H1 (cell line): ENCODE results near the gene AGBL1. TPM values are rescaled to one million over a fixed set of nuclear protein-coding genes. Genes with fewer than 3 reads are reported as not detected.

Experiments used
- CTCF ChIA-PET: fragments of 300-600 bp; sonication (Branson Sonifier 250); formaldehyde crosslinking; loops from one replicate; lab custom pipeline; 2021; ENCODE audit not compliant: partially characterized antibody; lab: Charles Lee
- POLR2A ChIA-PET: fragments of 300-600 bp; sonication (Branson Sonifier 250); formaldehyde crosslinking; loops from one replicate; lab custom pipeline; 2021; ENCODE audit warnings: inconsistent platforms; ENCODE audit not compliant: partially characterized antibody; lab: Charles Lee
- DNase-seq, 2 experiments: peaks; one replicate each; pipeline versions ENCODE4 v3.0.0 to v3.0.0-alpha.2; 2010 to 2022; ENCODE audit warnings: low spot score in 2 of 2, low read depth in 1 of 2, mixed read lengths in 1 of 2
- FAIRE-seq: peaks from 2 replicates; lab custom pipeline; 2011; peaks lifted over from hg19 to GRCh38; lab: Jason Lieb, UNC
- H2AFZ ChIP-seq: 2 replicates; pipeline ENCODE4 v1.8.1; 2012; ENCODE audit warnings: low read length, inconsistent platforms
- H2AK5ac ChIP-seq: 2 replicates; pipeline ENCODE4 v1.6.1; 2013; ENCODE audit warnings: low read depth, low read length
- H2BK120ac ChIP-seq: replicated peaks from 2 replicates; pipeline ENCODE3; 2013; ENCODE audit warnings: low read depth, low read length, inconsistent platforms
- H2BK12ac ChIP-seq: 2 replicates; pipeline ENCODE4 v1.6.1; 2013; ENCODE audit warnings: low read depth, low read length
- H2BK15ac ChIP-seq: 2 replicates; pipeline ENCODE4 v1.6.1; 2013; ENCODE audit warnings: low read length
- H2BK20ac ChIP-seq: 2 replicates; pipeline ENCODE4 v1.6.1; 2013; ENCODE audit warnings: low read length
- H2BK5ac ChIP-seq: 2 replicates; pipeline ENCODE4 v1.6.1; 2013; ENCODE audit warnings: low read depth, low read length
- H3K14ac ChIP-seq: 2 replicates; pipeline ENCODE4 v1.6.1; 2013; ENCODE audit warnings: inconsistent platforms; ENCODE audit not compliant: insufficient read length
- H3K18ac ChIP-seq: 2 replicates; pipeline ENCODE4 v1.6.1; 2013; ENCODE audit warnings: low read length; ENCODE audit errors: extremely low read depth
- H3K23ac ChIP-seq: 2 replicates; pipeline ENCODE4 v1.6.1; 2013; ENCODE audit warnings: inconsistent platforms; ENCODE audit not compliant: insufficient read length
- H3K23me2 ChIP-seq: 2 replicates; pipeline ENCODE4 v1.6.1; 2013; ENCODE audit warnings: low read depth, low read length
- H3K27ac ChIP-seq: 2 replicates; pipeline ENCODE4 v1.6.1; 2011; ENCODE audit warnings: low read depth, low read length, inconsistent platforms
- H3K27me3 ChIP-seq, 4 experiments: replicated peaks in 1 of 4; 1 replicate in 1 of 4; 2 replicates in 3 of 4; pipeline versions ENCODE4 v1.6.1 to v1.8.1; 2011 to 2013; ENCODE audit warnings: low read length in 3 of 4, mild to moderate bottlenecking in 3 of 4, inconsistent platforms in 2 of 4, mixed read lengths in 2 of 4, moderate library complexity in 1 of 4; ENCODE audit not compliant: control insufficient read depth in 3 of 4, insufficient read depth in 3 of 4; ENCODE audit errors: extremely low read depth in 1 of 4
- H3K36me3 ChIP-seq, 4 experiments: 2 replicates each; pipeline versions ENCODE4 v1.6.1 to v1.8.1; 2011 to 2013; ENCODE audit warnings: mild to moderate bottlenecking in 4 of 4, low read length in 3 of 4, moderate library complexity in 2 of 4, control low read depth in 1 of 4, inconsistent platforms in 1 of 4; ENCODE audit not compliant: insufficient read depth in 4 of 4, control insufficient read depth in 2 of 4
- H3K4ac ChIP-seq: replicated peaks from 2 replicates; pipeline ENCODE3; 2013; ENCODE audit warnings: low read length, low read depth, mixed read lengths, inconsistent platforms; ENCODE audit not compliant: insufficient read length
- H3K4me1 ChIP-seq, 4 experiments: replicated peaks in 1 of 4; 1 replicate in 1 of 4; 2 replicates in 3 of 4; pipeline versions ENCODE4 v1.6.1 to v1.8.1; 2011 to 2013; ENCODE audit warnings: low read length in 3 of 4, inconsistent platforms in 2 of 4, mixed read lengths in 1 of 4; ENCODE audit not compliant: insufficient read depth in 4 of 4, control insufficient read depth in 3 of 4
- H3K4me2 ChIP-seq, 2 experiments: 2 replicates each; pipeline versions ENCODE4 v1.6.1 to v1.8.1; 2011 to 2013; ENCODE audit warnings: low read depth in 2 of 2, low read length in 2 of 2, control low read depth in 1 of 2, inconsistent platforms in 1 of 2, mild to moderate bottlenecking in 1 of 2; ENCODE audit not compliant: insufficient read depth in 1 of 2
- H3K4me3 ChIP-seq, 4 experiments: fragments of 200-600, 300-600 bp in 1 of 4; sonication (generic), shearing (Covaris generic), sonication (Bioruptor Twin) in 1 of 4; 2 replicates each; pipeline versions ENCODE4 v1.5.1 to v1.8.1; 2011 to 2016; ENCODE audit warnings: low read length in 4 of 4, low read depth in 3 of 4, control low read depth in 2 of 4, inconsistent platforms in 2 of 4, mild to moderate bottlenecking in 2 of 4, mixed read lengths in 1 of 4, moderate library complexity in 1 of 4; ENCODE audit not compliant: insufficient read depth in 2 of 4; ENCODE audit errors: extremely low read depth in 1 of 4
- H3K56ac ChIP-seq: replicated peaks from 2 replicates; pipeline ENCODE3; 2013; ENCODE audit warnings: low read depth, mild to moderate bottlenecking, mixed read lengths, low read length, inconsistent platforms; ENCODE audit not compliant: insufficient read length
- H3K79me1 ChIP-seq: 2 replicates; pipeline ENCODE4 v1.6.1; 2013; ENCODE audit warnings: low read depth, low read length, control low read depth
- H3K79me2 ChIP-seq, 2 experiments: 2 replicates each; pipeline versions ENCODE4 v1.6.1 to v1.8.1; 2012 to 2013; ENCODE audit warnings: low read length in 2 of 2, mild to moderate bottlenecking in 2 of 2, inconsistent platforms in 1 of 2; ENCODE audit not compliant: insufficient read depth in 2 of 2, control insufficient read depth in 1 of 2
- H3K9ac ChIP-seq, 4 experiments: replicated peaks in 1 of 4; 1 replicate in 1 of 4; 2 replicates in 3 of 4; pipeline versions ENCODE4 v1.6.1 to v1.8.1; 2011 to 2013; ENCODE audit warnings: low read depth in 3 of 4, low read length in 3 of 4, control low read depth in 2 of 4, mild to moderate bottlenecking in 2 of 4, moderate library complexity in 2 of 4, inconsistent platforms in 1 of 4; ENCODE audit errors: extremely low read depth in 1 of 4
- H3K9me3 ChIP-seq, 2 experiments: 2 replicates each; pipeline versions ENCODE4 v1.6.1 to v1.8.1; 2012 to 2013; ENCODE audit warnings: mild to moderate bottlenecking in 2 of 2, moderate library complexity in 2 of 2, control low read depth in 1 of 2, inconsistent platforms in 1 of 2, low read depth in 1 of 2, low read length in 1 of 2, mixed read lengths in 1 of 2; ENCODE audit not compliant: insufficient read depth in 2 of 2
- H4K20me1 ChIP-seq, 2 experiments: replicated peaks in 1 of 2; 2 replicates each; pipeline versions ENCODE3 to v1.8.1; 2011 to 2013; ENCODE audit warnings: inconsistent platforms in 2 of 2, low read length in 2 of 2, mild to moderate bottlenecking in 1 of 2; ENCODE audit not compliant: insufficient read depth in 2 of 2, control insufficient read depth in 1 of 2
- H4K5ac ChIP-seq: 2 replicates; pipeline ENCODE4 v1.6.1; 2013; ENCODE audit warnings: low read length, low read depth, mixed read lengths, inconsistent platforms; ENCODE audit not compliant: insufficient read length
- H4K8ac ChIP-seq: 2 replicates; pipeline ENCODE4 v1.8.0; 2013; ENCODE audit warnings: mild to moderate bottlenecking, moderate library complexity, low read length, inconsistent platforms; ENCODE audit not compliant: insufficient read depth; ENCODE audit errors: extremely low read depth
- H4K91ac ChIP-seq: replicated peaks from 2 replicates; pipeline ENCODE3; 2013; ENCODE audit warnings: low read length, mixed read lengths, inconsistent platforms; ENCODE audit not compliant: insufficient read length
- BACH1 ChIP-seq: IDR thresholded peaks from 2 replicates; pipeline ENCODE4 v1.6.1; 2012; ENCODE audit warnings: low read length, improper control_type of control experiment
- CEBPB ChIP-seq: IDR thresholded peaks from 2 replicates; pipeline ENCODE4 v1.6.1; 2012; ENCODE audit warnings: low read depth, low read length
- GABPA ChIP-seq: IDR thresholded peaks from 2 replicates; pipeline ENCODE4 v1.6.1; 2011; ENCODE audit warnings: mild to moderate bottlenecking, low read length, moderate library complexity, borderline replicate concordance; ENCODE audit not compliant: insufficient read depth
- KDM4A ChIP-seq: IDR thresholded peaks from one replicate; pipeline ENCODE4 v1.7.1; 2012; ENCODE audit warnings: low read depth, mild to moderate bottlenecking, moderate library complexity, low read length, inconsistent platforms; ENCODE audit not compliant: severe bottlenecking
- RBBP5 ChIP-seq: IDR thresholded peaks from 2 replicates; pipeline ENCODE4 v1.7.1; 2012; ENCODE audit warnings: low read depth, mild to moderate bottlenecking, inconsistent platforms, low read length, moderate library complexity, borderline replicate concordance
- RFX5 ChIP-seq: IDR thresholded peaks from 2 replicates; pipeline ENCODE4 v1.6.1; 2011; ENCODE audit warnings: low read depth, low read length, improper control_type of control experiment, borderline replicate concordance
- RNF2 ChIP-seq: fragments of 200-900, 300-1000 bp; sonication (generic); IDR thresholded peaks from 2 replicates; pipeline ENCODE4 v1.7.1; 2016; ENCODE audit warnings: borderline replicate concordance, low read depth, mild to moderate bottlenecking, antibody characterized with exemption, low read length; ENCODE audit not compliant: poor library complexity, severe bottlenecking; ENCODE audit errors: missing control alignments
- SP2 ChIP-seq: IDR thresholded peaks from 2 replicates; pipeline ENCODE4 v1.6.1; 2012; ENCODE audit warnings: mild to moderate bottlenecking, low read length, inconsistent platforms
- WGBS, 2 experiments: shearing (Covaris generic) in 1 of 2; methylation state at CpG; one replicate each; pipeline versions ENCODE4 v1.1.6 to v1.1.7; 2013 to 2015; ENCODE audit warnings: low lambda C conversion rate in 2 of 2, mixed read lengths in 2 of 2, inconsistent platforms in 1 of 2, low coverage in 1 of 2, missing lambda C conversion rate in 1 of 2; ENCODE audit not compliant: insufficient replicate concordance in 2 of 2, insufficient coverage in 1 of 2, insufficient read length in 1 of 2; ENCODE audit errors: extremely low coverage in 1 of 2, missing lambda C conversion rate in 1 of 2; 5-methylcytosine and 5-hydroxymethylcytosine counted together
- polyA plus RNA-seq, 7 experiments: library from polyadenylated mRNA; depleted of rRNA in 3 of 7; stranded (reverse) in 5 of 7; unstranded in 2 of 7; fragments of >200 nt in 5 of 7; fragments of 200-250 nt in 2 of 7; gene quantifications; 1 replicate in 5 of 7; 2 replicates in 1 of 7; 4 replicates in 1 of 7; pipeline versions ENCODE4 v1.2.1 to v1.2.3, GENCODE V29; 2011 to 2013; ENCODE audit warnings: missing spikeins in 2 of 7, mixed read lengths in 2 of 7
- total RNA-seq: library from RNA; stranded (reverse); fragmentation: NEBNext Ultra II Directional; extraction: Animal tissue kit (Norgen Biotek cat#: 25700); gene quantifications from 2 replicates; pipeline ENCODE4 v1.2.1, GENCODE V29; 2021
- TF ChIP-seq, protein P1 (sequence below), 3 experiments: IDR thresholded peaks; 1 replicate in 2 of 3; 2 replicates in 1 of 3; pipeline versions ENCODE4 v1.5.1 to v1.6.1; 2011; ENCODE audit warnings: low read length in 3 of 3, mild to moderate bottlenecking in 3 of 3, inconsistent platforms in 2 of 3, low read depth in 1 of 3, moderate library complexity in 1 of 3; ENCODE audit not compliant: insufficient read depth in 1 of 3; ENCODE audit errors: control extremely low read depth in 1 of 3

The AGBL1 gene
- total and polyA plus RNA-seq, 2 of the 8 experiments (the other 6 are each of a cell fraction or from before 2014, with no cell fraction given), result not detected

GRCh38 chr15:86157606-86158293 lies 78.1 kb downstream of the AGBL1 start:
- no peaks in the 10 kb centered on the region for H3K79me1 ChIP-seq
- H4K8ac ChIP-seq, result no peak overlapping the region
- H3K14ac ChIP-seq, result no peak overlapping the region
- H2BK20ac ChIP-seq, result no peak overlapping the region
- H2BK120ac ChIP-seq, result no peak overlapping the region
- H2BK12ac ChIP-seq, result no peak overlapping the region
- H3K4me3 ChIP-seq, result no peak overlapping the region
- WGBS, 2 experiments, result 89% methylated on average over 6 of the region's 6 CpGs; no CpG with 5 or more reads in 1 of the 2 experiments
- H3K27ac ChIP-seq, result no peak overlapping the region
- H2AFZ ChIP-seq, result no peak overlapping the region
- H4K5ac ChIP-seq, result no peak overlapping the region
- FAIRE-seq, result no peak
- no peak overlapping the region for H2AK5ac ChIP-seq
- H4K91ac ChIP-seq, result no peak overlapping the region
- H3K9ac ChIP-seq, result no peak overlapping the region
- ChIA-PET POLR2A (no interaction called here), CTCF (interaction anchor here (0.9 to 1.2 kb wide), 3 partner anchors 10 to 42 kb away, joined by 3 read pairs; no protein-coding TSS in a partner anchor)
- H3K4ac ChIP-seq, result no peak overlapping the region
- H3K9me3 ChIP-seq, result no peaks in the 10 kb centered on the region
- no peak overlapping the region; the same call in 1 of the 2 replicates for H2BK5ac ChIP-seq
- H3K4me2 ChIP-seq, result no peak overlapping the region
- no peaks in the 10 kb centered on the region for H3K27me3 ChIP-seq
- H3K23ac ChIP-seq, result no peak overlapping the region
- no peaks in the 10 kb centered on the region for H3K79me2 ChIP-seq
- H3K18ac ChIP-seq, result no peak overlapping the region
- peaks cover 0 to 4% (median 0%) of the 10 kb centered on the region in 4 experiments; a peak in 1 of 7 replicates for H3K4me1 ChIP-seq
- no peaks in the 10 kb centered on the region for H3K36me3 ChIP-seq
- H4K20me1 ChIP-seq, result no peaks in the 10 kb centered on the region
- H2BK15ac ChIP-seq, result no peak overlapping the region
- no peaks in the 10 kb centered on the region for H3K23me2 ChIP-seq
- no peak for DNase-seq
- no peak overlapping the region for H3K56ac ChIP-seq
- no peak for TF ChIP-seq RNF2
- TF ChIP-seq, protein P1, sequence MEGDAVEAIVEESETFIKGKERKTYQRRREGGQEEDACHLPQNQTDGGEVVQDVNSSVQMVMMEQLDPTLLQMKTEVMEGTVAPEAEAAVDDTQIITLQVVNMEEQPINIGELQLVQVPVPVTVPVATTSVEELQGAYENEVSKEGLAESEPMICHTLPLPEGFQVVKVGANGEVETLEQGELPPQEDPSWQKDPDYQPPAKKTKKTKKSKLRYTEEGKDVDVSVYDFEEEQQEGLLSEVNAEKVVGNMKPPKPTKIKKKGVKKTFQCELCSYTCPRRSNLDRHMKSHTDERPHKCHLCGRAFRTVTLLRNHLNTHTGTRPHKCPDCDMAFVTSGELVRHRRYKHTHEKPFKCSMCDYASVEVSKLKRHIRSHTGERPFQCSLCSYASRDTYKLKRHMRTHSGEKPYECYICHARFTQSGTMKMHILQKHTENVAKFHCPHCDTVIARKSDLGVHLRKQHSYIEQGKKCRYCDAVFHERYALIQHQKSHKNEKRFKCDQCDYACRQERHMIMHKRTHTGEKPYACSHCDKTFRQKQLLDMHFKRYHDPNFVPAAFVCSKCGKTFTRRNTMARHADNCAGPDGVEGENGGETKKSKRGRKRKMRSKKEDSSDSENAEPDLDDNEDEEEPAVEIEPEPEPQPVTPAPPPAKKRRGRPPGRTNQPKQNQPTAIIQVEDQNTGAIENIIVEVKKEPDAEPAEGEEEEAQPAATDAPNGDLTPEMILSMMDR (IDR thresholded peaks at IDR 0.05; ENCODE audit: control extremely low read depth in 1 of 3, insufficient read depth in 1 of 3, low read depth in 1 of 3, low read length in 3 of 3), result no peak
- TF ChIP-seq RBBP5, result no peak
- TF ChIP-seq KDM4A, result no peak
- TF ChIP-seq GABPA, result no peak
- no peak for TF ChIP-seq RFX5
- no peak for TF ChIP-seq SP2
- no peak for TF ChIP-seq CEBPB
- no peak for TF ChIP-seq BACH1
